RWPE2 (cell line): ENCODE data around the gene JMJD7.
A peak's percentile ranks its signal among the peaks of the same experiment; 100 is the strongest.

Source experiments
- ATAC-seq: fragments of 200-7000 bp; cut with Tn5 transposase; 3 replicates; pipeline ENCODE4 v1.9.1; 2021; ENCODE audit warnings: low read depth
- DNase-seq: peaks from one replicate; pipeline ENCODE4 v3.0.0-alpha.2; 2020; ENCODE audit warnings: low spot score
- H3K27ac ChIP-seq: fragments of 450-650 bp; 2 replicates; pipeline ENCODE4 v1.5.1; 2017; ENCODE audit warnings: mild to moderate bottlenecking; ENCODE audit not compliant: poor library complexity, severe bottlenecking
- H3K27me3 ChIP-seq: fragments of 250-450 bp; sonication (Bioruptor Pico); 2 replicates; pipeline ENCODE4 v1.5.1; 2021; ENCODE audit warnings: mild to moderate bottlenecking, moderate library complexity; ENCODE audit not compliant: insufficient read depth, poor library complexity, severe bottlenecking
- H3K36me3 ChIP-seq: fragments of 250-450 bp; sonication (Bioruptor Pico); 2 replicates; pipeline ENCODE4 v1.5.1; 2020; ENCODE audit warnings: low read depth, mild to moderate bottlenecking, moderate library complexity
- H3K4me1 ChIP-seq: fragments of 250-450 bp; sonication (Bioruptor Pico); 2 replicates; pipeline ENCODE4 v1.5.1; 2021; ENCODE audit warnings: mild to moderate bottlenecking, moderate library complexity; ENCODE audit not compliant: insufficient read depth, poor library complexity, severe bottlenecking
- H3K4me3 ChIP-seq: fragments of 250-450 bp; sonication (Bioruptor Pico); 2 replicates; pipeline ENCODE4 v1.5.1; 2021; ENCODE audit warnings: mild to moderate bottlenecking, moderate library complexity; ENCODE audit not compliant: severe bottlenecking
- H3K9me3 ChIP-seq: fragments of 250-450 bp; sonication (Bioruptor Pico); 2 replicates; pipeline ENCODE4 v1.5.1; 2021; ENCODE audit warnings: mild to moderate bottlenecking, moderate library complexity; ENCODE audit not compliant: severe bottlenecking
- TF ChIP-seq, protein P1 (sequence below): fragments of 450-650 bp; IDR thresholded peaks from one replicate; pipeline ENCODE4 v1.5.1; 2017; ENCODE audit warnings: mild to moderate bottlenecking, moderate library complexity; ENCODE audit not compliant: poor library complexity, severe bottlenecking

JMJD7 gene

GRCh38 chr15:41794081-41794480, 33.8 kb upstream of the JMJD7 start:
- ATAC-seq (peak; percentile 11; the same call in 1 of the 3 replicates), DNase-seq (no peak)
- Histone ChIP-seq H3K27me3 (no peaks in the 10 kb centered on the region), H3K27ac (peak overlapping the region; percentile 90), H3K4me1 (peaks cover 83% of the 10 kb centered on the region), H3K4me3 (no peak overlapping the region), H3K36me3 (peaks cover 12% of the 10 kb centered on the region), H3K9me3 (no peaks in the 10 kb centered on the region)
- TF ChIP-seq, protein P1, sequence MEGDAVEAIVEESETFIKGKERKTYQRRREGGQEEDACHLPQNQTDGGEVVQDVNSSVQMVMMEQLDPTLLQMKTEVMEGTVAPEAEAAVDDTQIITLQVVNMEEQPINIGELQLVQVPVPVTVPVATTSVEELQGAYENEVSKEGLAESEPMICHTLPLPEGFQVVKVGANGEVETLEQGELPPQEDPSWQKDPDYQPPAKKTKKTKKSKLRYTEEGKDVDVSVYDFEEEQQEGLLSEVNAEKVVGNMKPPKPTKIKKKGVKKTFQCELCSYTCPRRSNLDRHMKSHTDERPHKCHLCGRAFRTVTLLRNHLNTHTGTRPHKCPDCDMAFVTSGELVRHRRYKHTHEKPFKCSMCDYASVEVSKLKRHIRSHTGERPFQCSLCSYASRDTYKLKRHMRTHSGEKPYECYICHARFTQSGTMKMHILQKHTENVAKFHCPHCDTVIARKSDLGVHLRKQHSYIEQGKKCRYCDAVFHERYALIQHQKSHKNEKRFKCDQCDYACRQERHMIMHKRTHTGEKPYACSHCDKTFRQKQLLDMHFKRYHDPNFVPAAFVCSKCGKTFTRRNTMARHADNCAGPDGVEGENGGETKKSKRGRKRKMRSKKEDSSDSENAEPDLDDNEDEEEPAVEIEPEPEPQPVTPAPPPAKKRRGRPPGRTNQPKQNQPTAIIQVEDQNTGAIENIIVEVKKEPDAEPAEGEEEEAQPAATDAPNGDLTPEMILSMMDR = no peak

DNA sequence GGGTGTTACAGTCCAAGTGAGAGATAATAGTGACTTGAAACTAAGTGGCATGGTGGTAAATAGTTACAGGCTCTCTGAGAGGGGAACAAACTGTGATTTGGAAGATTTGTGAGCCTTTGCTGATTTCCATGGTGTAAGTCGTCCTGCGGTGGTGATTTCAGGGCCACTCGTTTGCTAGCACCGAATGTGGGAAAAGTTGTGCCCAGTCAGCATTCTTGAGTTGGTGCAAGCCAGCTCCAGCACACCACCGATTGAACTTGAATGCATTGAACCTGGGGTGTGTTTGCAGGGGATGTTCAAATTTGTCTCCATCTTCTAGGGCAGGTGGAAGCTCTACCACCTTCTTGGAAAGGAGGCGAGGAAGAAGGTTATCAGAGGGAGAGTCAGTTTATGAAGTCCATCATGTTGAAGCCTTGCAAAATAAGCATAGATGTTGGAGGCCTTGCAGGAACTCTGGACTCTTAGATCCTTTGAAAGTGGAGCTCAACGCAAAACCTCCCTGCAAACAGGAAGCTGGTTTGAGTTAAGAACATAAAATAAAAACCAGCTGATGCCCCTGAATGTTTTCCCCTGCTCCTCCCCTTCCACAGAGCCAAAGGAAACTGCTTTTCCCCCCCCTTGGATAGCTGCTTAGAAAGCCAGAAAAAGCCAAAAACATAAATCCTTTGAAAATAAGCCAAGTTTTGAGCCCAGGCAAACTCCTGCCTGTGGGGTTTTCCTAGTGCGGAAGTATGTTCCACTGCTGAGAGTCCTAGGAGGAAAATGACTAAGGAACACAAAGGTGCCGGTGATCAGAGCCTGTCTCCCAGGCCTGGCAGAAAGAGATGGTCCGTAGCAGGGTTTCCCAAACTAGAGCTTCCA, 31.7 kb upstream of the JMJD7 start:
- no peak for DNase-seq
- TF ChIP-seq, protein P1 = no peak
- no peaks in the 10 kb centered on the region for H3K9me3 ChIP-seq
- H3K27me3 ChIP-seq = no peaks in the 10 kb centered on the region
- ATAC-seq = peak; percentile 67
- H3K36me3 ChIP-seq = peaks cover 32% of the 10 kb centered on the region
- peaks cover 65% of the 10 kb centered on the region for H3K4me1 ChIP-seq
- peak overlapping the region; percentile 90 for H3K27ac ChIP-seq
- H3K4me3 ChIP-seq = no peak overlapping the region

- Histone ChIP-seq H3K4me1 (peaks cover 71% of the 10 kb centered on the region), H3K36me3 (peaks cover 36% of the 10 kb centered on the region), H3K27ac (peak overlapping the region; percentile 90), H3K4me3 (no peak overlapping the region), H3K27me3 (no peaks in the 10 kb centered on the region), H3K9me3 (no peaks in the 10 kb centered on the region)
- TF ChIP-seq, protein P1 = no peak
- ATAC-seq (no peak), DNase-seq (no peak)
These were observed 30.5 kb upstream of the JMJD7 start for GRCh38 chr15:41797201-41797944.

DNA sequence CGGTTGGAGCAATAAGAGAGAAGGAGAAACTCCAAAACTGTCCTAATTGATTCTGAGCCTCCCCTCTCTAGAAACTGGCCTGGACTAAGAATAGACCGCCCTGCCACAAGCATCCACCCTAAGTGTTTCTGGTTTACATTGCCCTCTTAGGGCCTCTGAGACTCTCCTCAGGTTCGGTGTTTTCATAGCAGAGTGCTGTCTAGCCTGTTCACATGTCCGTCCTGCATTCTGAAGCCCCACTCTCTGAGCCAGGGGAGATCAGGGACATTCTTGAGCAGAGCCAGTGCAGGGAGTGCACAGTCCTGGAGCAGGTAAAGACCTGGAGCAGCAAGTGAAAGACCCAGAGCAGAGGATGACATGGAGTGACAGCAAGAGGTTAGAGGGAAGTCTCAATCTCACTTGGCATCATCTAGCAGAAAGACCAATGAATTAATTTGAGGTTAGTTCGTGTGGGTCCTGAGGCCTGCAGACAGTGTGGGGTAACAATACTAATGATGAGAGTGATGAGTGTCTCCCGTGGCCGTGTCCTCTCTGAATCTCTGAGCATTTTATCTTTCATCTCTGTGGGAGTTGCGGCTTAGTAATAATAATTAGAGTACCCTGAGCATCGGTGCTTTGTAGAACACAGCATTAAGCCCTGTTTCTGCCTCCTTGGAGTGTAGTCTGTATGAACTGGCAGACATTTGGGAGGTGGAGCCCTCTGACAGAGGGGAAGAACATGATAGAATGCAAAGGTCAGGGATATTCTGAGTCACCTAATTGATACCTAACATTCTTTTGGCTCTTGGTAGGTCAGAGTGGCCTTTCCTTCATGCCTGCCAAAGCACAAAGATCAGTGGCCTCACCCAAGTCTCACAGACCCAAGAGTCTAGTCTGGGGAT, 29.0 kb upstream of the JMJD7 start:
- peak; percentile 25 for ATAC-seq
- TF ChIP-seq, protein P1 = no peak
- peak overlapping the region; percentile 90 for H3K27ac ChIP-seq
- no peaks in the 10 kb centered on the region for H3K9me3 ChIP-seq
- H3K36me3 ChIP-seq = peaks cover 43% of the 10 kb centered on the region
- no peaks in the 10 kb centered on the region for H3K27me3 ChIP-seq
- H3K4me3 ChIP-seq = no peak overlapping the region
- peaks cover 71% of the 10 kb centered on the region for H3K4me1 ChIP-seq
- no peak for DNase-seq
